NCI-H524 treated with DMSO at 0.1 percent for 48 hours (cell line): ENCODE data around the gene TSHR.
"Not testable (repeated sequence)": the region's sequence is repeated elsewhere in the genome, so short reads cannot be mapped to it uniquely, and the experiment has no call there.

ENCODE experiments used
- DNase-seq: peaks from one replicate; lab custom pipeline; 2025; lab: John Stamatoyannopoulos, UW

The TSHR gene

DNA sequence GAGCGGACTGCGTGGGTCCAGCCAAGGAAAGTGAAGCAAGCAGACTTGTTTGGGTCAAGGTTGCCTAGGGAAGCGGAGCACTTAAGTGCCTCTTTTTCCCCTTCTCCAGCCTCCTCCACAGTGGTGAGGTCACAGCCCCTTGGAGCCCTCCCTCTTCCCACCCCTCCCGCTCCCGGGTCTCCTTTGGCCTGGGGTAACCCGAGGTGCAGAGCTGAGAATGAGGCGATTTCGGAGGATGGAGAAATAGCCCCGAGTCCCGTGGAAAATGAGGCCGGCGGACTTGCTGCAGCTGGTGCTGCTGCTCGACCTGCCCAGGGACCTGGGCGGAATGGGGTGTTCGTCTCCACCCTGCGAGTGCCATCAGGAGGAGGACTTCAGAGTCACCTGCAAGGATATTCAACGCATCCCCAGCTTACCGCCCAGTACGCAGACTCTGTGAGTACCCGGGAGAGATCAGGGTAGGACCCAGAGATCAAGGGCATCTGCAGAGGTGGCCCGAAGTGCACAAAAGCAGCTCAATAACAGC lies at the start of gene TSHR:
Gene TSHR, plus strand, starts transcription at position 206 of the 526 bp plus-strand sequence. Its CDS starts 60 bp downstream, at position 266.
- DNase-seq: no peak

DNA sequence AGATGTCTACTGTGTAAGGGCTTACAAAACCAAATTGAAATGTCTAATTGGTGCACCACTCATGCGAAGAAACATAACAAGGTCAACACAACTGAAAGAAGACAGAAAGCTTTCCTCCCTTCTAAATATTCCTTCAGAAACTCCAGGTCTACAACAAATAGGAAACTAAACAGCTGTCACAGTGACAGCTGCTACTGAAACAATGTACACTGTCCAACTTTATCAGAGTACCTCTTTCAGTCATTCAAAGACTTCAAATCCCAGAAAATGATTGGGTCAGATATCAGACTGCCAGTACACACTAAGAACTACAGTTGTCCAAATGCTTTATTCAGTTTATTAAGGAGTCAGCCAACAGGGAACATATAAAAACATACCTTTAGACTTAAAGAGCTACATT lies 49.1 kb upstream of the TSHR start:
- no peak for DNase-seq

- no peak for DNase-seq
Measured at GRCh38 chr14:80906946-80907345, 48.5 kb upstream of the TSHR start.

- DNase-seq: not testable (repeated sequence)
Measured at GRCh38 chr14:80912013-80912412, 43.4 kb upstream of the TSHR start.

DNA sequence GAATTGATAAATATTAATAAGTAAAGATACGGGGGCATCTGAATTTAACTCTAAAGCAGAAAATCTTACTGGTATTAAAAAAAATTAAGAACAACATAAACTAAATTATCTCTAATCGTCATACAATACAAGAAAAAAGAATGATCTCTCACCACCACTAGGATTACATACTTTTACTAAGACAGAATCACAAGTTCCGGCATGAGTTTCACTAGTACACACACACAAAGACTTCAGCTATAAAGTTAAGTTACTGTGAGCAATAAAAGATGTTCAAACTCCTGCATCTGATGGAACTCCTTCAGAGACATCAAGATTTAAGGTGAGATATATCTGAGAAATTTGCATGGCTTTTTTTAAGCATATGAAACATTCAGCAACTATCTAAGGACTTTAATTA lies 35.8 kb upstream of the TSHR start:
- no peak for DNase-seq

DNA sequence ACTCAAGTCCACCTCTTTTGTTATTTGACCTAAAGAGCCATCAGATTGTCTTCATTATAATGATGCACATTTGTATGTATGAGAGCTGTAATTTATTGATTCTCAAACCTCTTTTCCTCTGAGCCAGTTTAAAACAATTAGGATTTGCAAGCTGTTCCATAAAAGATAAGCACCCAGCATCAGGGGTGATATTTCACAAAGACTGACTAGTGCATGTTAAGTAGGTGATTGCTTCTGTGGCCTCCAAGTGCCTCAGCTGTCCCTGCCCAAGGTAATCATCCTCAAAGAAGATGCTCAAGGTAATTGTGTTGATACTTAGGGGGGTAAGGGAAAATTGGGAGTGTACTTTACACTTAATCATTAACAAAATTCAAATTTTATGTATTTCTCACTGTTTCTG lies 32.1 kb upstream of the TSHR start:
- peak; percentile 99 for DNase-seq

- DNase-seq: peak; percentile 35
Measured at GRCh38 chr14:80924365-80925103, 30.9 kb upstream of the TSHR start.

DNA sequence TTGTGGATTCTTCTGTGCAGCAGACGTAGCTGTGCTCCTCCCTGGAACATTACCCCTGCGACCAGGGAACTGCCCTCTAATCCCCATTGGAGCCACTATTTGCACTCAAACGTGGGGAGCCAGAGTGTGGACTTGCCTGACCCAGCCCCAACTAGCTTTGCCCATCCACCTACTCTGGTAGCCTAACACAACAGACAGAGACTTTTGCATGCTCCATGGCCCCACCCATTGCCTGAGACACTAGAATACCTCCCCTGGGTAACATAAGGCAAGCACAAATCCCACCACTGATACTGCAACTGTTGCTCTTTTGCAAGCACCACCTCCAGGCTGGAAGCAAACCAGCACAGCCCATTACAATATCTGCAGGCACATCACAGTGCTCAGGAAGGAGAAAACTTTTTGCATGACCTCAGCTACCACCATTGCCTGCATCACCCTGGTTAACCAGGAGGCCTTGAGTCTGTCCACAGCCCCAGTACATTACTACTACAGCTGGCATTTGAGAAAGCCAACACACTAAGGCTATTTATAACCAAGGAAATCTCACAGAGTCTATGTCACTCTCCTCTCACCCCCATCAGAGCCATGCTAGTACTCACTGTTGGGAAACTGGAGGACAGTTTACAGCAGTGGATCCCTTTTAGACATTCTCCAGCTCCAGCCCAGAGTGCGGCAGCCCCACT lies 28.9 kb upstream of the TSHR start:
- DNase-seq: no peak

- no peak for DNase-seq
Measured at GRCh38 chr14:80927083-80927989, 28.1 kb upstream of the TSHR start.

DNA sequence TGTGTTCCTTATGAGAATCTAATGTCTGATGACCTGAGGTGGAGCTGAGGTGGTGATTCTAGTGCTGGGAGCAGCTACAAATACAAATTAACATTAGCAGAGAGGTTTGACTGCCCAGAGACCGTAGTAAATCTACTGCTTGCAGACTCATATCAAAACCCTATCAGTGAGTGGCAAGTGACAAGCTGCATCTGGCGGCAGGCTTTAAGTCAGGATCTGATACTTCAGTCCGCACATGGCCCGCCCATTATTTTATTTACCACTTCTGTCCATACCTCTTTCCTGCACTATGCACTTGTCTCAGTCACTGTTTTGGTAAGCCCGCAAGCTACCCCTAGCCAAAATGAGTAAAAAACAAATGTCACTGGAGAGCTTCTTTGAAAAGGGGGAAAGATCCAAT lies 25.3 kb upstream of the TSHR start:
- no peak for DNase-seq

GRCh38 chr14:80930836-80931389 lies 24.5 kb upstream of the TSHR start:
- DNase-seq: no peak

GRCh38 chr14:80933282-80933681 lies 22.1 kb upstream of the TSHR start:
- DNase-seq: peak; percentile 89

- no peak for DNase-seq
Measured at GRCh38 chr14:80933686-80934085, 21.7 kb upstream of the TSHR start.

DNA sequence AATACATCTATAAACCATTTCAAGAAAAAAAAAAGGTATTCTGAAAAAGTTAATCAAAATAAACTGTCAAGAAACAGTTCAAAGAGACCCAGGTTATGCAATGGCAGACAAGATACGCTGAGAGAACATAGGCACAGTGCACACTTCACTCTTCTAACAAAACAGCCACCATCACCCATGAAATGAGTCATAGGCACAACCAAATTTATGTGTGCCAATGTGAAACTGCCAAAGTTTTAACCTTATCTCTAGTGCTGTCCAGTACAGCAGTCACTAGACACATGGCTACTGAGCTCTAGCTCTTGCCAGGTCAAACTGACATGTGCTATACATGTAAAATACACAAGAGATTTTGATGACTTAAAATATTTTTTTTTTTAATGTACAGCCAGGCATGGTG lies 15.3 kb upstream of the TSHR start:
- DNase-seq: no peak

DNA sequence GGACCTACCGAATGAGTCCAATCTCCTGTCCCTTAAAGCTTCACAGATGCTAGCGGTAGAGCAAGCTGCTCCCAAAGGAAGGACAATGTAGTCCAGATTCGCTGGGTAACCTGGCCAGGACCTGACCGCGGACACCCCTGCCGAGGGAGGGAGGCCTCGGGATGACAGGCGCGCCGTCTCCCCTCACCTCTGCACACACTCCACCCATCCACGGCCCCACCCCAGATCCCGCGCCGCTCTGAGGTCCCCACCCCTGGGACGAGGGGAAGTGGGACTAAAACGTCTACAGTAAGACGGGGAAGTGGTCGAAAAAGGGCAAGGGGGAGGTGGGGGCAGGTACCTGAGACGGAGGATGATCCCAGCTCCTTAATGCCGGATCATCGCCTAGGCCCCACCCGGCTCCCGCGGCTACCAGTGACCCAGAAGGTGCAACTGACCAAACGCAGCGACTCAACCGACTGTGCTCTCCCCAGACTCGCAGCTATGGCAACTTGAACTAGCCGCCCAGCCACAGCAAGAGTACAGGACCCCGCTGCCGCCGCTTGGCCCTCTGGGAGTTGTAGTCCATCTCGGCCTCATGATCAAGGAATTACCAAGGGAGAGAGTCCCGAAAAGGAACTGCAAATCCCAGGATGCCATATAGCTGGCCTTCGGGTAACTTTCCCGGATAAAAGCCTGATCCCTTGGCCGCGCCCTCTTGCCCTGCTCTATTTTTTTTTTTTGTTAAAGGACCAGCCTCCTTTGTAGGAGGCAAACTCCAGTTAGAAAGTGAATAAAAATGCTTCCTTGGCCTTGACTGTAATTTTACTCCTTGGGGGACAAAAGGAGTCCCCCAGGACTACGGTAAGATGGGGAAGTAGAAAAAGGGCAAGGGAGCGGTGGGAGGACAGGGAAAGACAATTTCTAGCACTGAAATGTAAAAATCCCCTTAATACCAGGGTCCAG lies 13.9 kb upstream of the TSHR start, which contains the start of gene CEP128:
Gene CEP128, minus strand, starts transcription at position 498 of the 945 bp plus-strand sequence.
- peak; percentile 99 for DNase-seq

DNA sequence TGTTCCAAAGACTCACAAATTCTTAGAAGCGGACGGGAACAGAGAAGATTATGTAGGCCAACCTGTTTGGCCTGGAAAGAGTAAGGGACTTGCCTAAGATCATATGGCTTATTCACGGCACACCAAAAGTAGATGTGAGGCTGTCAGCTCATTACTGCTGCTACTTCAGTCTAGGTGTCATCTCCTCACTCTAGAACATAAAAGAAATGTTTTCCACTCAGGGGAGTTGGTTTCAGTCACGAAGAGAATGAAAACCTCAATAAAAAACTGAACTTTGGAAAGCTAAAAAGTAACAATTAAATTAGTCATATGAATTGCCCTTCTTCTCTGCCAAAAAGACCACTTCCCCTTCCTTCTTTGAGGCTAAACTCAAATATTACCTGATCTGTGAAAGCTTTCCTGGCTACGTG lies 13.2 kb upstream of the TSHR start:
- no peak for DNase-seq

DNA sequence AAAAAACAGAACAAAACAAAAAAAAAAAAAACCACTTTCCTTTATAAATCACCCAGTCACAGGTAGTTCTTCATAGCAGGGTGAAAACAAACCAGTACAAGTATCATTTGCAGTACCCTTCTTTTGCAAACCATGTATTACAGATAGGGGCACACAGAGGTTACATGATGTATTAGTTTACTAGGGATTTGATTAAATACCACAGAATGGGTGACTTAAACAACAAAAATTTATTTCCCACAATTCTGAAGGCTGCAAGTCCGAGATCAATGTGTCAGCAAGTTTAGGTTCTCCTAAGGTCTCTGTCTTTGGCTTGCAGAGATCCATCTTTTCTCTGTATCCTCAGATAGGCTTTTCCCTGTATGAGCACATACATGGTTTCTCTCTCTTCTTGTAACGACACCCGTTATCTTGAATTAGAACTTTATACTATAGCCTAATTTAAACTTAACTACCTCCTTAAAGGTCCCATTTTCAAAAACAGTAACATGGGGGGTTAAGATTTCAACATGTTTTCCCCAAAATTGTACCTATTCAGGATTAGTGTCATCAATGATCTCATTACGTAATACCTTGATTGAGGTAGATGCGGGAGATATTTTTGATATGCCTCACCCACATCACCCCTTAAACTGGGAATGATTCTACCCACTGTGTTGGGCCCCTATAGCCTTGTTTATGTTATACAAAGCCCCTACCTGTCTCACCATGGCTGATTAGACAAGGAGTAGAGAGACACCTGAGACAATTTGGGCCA lies 10.4 kb upstream of the TSHR start:
- no peak for DNase-seq

- no peak for DNase-seq
Measured at GRCh38 chr14:80946187-80946586, 9.2 kb upstream of the TSHR start.

DNA sequence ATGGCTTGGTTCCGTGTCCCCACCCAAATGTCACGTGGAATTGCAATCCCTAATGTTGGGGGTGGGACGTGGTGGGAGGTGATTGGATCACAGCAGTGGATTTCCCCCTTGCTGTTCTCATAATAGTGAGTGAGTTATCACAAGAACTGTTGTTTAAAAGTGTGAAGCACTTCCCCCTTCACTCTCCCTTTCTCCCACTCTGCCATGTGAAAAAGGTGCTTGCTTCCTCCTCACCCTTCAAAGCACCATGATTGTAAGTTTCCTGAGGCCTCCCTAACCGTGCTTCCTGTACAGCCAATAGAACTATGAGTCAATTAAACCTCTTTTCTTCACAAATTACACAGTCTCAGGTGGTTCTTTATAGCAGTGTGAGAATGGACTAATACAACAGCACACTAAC lies 8.6 kb upstream of the TSHR start:
- DNase-seq: no peak

GRCh38 chr14:80948291-80948690 lies 7.1 kb upstream of the TSHR start:
- no peak for DNase-seq
